CD8-positive, alpha-beta memory T cell (primary cell): ENCODE data around the gene LRBA. TPM values are rescaled to one million over a fixed set of nuclear protein-coding genes. Genes with fewer than 3 reads are reported as not detected.

Source experiments
- CTCF ChIA-PET: fragments of 350-600 bp; sonication (Branson Sonifier 250); formaldehyde crosslinking; loops from one replicate; lab custom pipeline; 2021; ENCODE audit warnings: antibody characterized with exemption; lab: Charles Lee
- POLR2A ChIA-PET: fragments of 350-600 bp; sonication (Branson Sonifier 250); formaldehyde crosslinking; loops from one replicate; lab custom pipeline; 2021; ENCODE audit warnings: antibody characterized with exemption; lab: Charles Lee
- DNase-seq, 5 donors: peaks; one replicate each; pipeline versions ENCODE4 v3.0.0 to v3.0.0-alpha.2; 2020 to 2022; ENCODE audit warnings: mixed read lengths in 1 of 5
- H3K27ac ChIP-seq: one replicate; pipeline ENCODE4 v1.7.0; 2013; ENCODE audit warnings: low read depth, mild to moderate bottlenecking, low read length, moderate library complexity
- H3K27me3 ChIP-seq: 2 replicates; pipeline ENCODE4 v1.7.0; 2013; ENCODE audit warnings: low read length, mild to moderate bottlenecking; ENCODE audit not compliant: insufficient read depth, poor library complexity, severe bottlenecking
- H3K36me3 ChIP-seq: 2 replicates; pipeline ENCODE4 v1.7.0; 2013; ENCODE audit warnings: mild to moderate bottlenecking, low read length, moderate library complexity; ENCODE audit not compliant: insufficient read depth
- H3K4me1 ChIP-seq: 2 replicates; pipeline ENCODE4 v1.7.0; 2013; ENCODE audit warnings: mild to moderate bottlenecking, low read length, moderate library complexity; ENCODE audit not compliant: insufficient read depth
- H3K4me3 ChIP-seq: 2 replicates; pipeline ENCODE4 v1.7.0; 2013; ENCODE audit warnings: mild to moderate bottlenecking, low read length
- H3K9me3 ChIP-seq: 2 replicates; pipeline ENCODE4 v1.7.0; 2013; ENCODE audit warnings: mild to moderate bottlenecking, low read length
- H3K27ac Mint-ChIP-seq, 8 donors: one replicate each; pipeline ENCODE4 v1.8.0; 2020 to 2021; ENCODE audit warnings: mixed read lengths in 8 of 8, mild to moderate bottlenecking in 6 of 8, inconsistent platforms in 3 of 8, moderate library complexity in 3 of 8
- H3K27me3 Mint-ChIP-seq, 2 donors: one replicate each; pipeline ENCODE4 v1.8.0; 2020 to 2021; ENCODE audit warnings: mixed read lengths in 2 of 2, mild to moderate bottlenecking in 1 of 2, moderate library complexity in 1 of 2
- H3K36me3 Mint-ChIP-seq, 3 donors: one replicate each; pipeline ENCODE4 v1.8.0; 2020 to 2021; ENCODE audit warnings: mixed read lengths in 3 of 3, inconsistent platforms in 1 of 3, mild to moderate bottlenecking in 1 of 3
- H3K4me1 Mint-ChIP-seq, 3 donors: one replicate each; pipeline ENCODE4 v1.8.0; 2020 to 2021; ENCODE audit warnings: mixed read lengths in 3 of 3, inconsistent platforms in 1 of 3, mild to moderate bottlenecking in 1 of 3
- H3K4me3 Mint-ChIP-seq, 7 donors: one replicate each; pipeline ENCODE4 v1.8.0; 2020 to 2021; ENCODE audit warnings: mixed read lengths in 7 of 7, mild to moderate bottlenecking in 6 of 7, moderate library complexity in 4 of 7, inconsistent platforms in 2 of 7
- H3K9me3 Mint-ChIP-seq, 5 donors: one replicate each; pipeline ENCODE4 v1.8.0; 2020 to 2022; ENCODE audit warnings: mixed read lengths in 5 of 5, mild to moderate bottlenecking in 3 of 5, moderate library complexity in 2 of 5, inconsistent platforms in 1 of 5
- polyA plus RNA-seq: library from polyadenylated mRNA; unstranded; fragments of 300-500 nt; fragmentation: Illumina TruSeq; gene quantifications from one replicate; pipeline ENCODE4 v1.2.3, GENCODE V29; 2021
- total RNA-seq, 2 experiments: library from RNA; stranded (reverse); gene quantifications; one replicate each; pipeline ENCODE4 v1.2.3, GENCODE V29; 2021

LRBA gene
- total and polyA plus RNA-seq, 3 experiments from 2014 or later: 25.9 to 61.9 (median 56.4) TPM

DNA sequence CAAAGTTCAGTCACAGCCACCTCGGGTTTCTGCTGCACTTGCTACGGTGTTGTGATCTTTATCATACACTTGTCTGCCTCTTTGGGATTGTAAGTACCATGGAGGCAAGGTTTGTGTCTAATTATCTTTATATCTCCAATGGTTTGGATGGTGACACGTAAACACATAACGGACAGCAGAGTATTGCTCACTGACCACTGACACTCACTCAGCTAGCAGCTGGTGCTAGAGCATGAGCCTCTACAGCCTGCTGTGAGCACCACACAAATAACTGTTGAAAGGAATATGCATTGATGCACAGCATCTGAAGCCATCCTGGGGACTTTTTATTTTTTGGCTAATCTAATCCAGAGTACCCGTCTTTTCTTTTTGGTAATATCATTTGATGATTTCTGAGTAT, 780.8 kb downstream of the LRBA start:
- Histone ChIP-seq H3K36me3 (no peaks in the 10 kb centered on the region), H3K27ac (no peak overlapping the region), H3K9me3 (no peaks in the 10 kb centered on the region), H3K4me3 (no peak overlapping the region), H3K4me1 (no peaks in the 10 kb centered on the region), H3K27me3 (no peaks in the 10 kb centered on the region)
- CTCF ChIA-PET: no interaction called here
- no peak overlapping the region for H3K27ac Mint-ChIP-seq
- POLR2A ChIA-PET: no interaction called here
- no peaks in the 10 kb centered on the region for H3K36me3 Mint-ChIP-seq
- no peaks in the 10 kb centered on the region for H3K4me1 Mint-ChIP-seq
- H3K4me3 Mint-ChIP-seq: no peak overlapping the region
- H3K27me3 Mint-ChIP-seq: peaks cover 2 to 31% of the 10 kb centered on the region in 2 donors
- no peak for DNase-seq
- H3K9me3 Mint-ChIP-seq: no peaks in the 10 kb centered on the region

DNA sequence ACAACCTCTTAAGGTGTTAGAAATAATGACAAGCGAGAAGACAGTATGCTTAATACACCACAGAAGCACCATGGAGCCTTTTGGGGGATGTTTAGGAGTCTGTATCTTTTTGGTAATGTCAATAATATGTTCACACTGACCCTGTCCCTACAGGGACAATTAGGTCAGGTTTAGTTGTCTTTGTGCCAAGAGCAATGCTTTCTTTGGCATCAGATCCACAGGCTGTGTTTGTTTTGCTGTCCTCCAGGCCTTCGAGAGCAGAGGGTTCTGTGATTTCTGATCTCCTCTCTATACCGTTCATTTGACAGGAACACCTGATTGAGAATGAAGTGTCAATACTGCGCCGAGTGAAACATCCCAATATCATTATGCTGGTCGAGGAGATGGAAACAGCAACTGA, 783.1 kb downstream of the LRBA start:
- ChIA-PET POLR2A (no interaction called here), CTCF (no interaction called here)
- Histone ChIP-seq H3K4me3 (no peak overlapping the region), H3K27me3 (no peaks in the 10 kb centered on the region), H3K9me3 (no peaks in the 10 kb centered on the region), H3K36me3 (no peaks in the 10 kb centered on the region), H3K4me1 (no peaks in the 10 kb centered on the region), H3K27ac (no peak overlapping the region)
- Mint-ChIP-seq H3K4me3 (no peak overlapping the region), H3K27me3 (peaks cover 6 to 27% of the 10 kb centered on the region in 2 donors), H3K36me3 (no peaks in the 10 kb centered on the region), H3K4me1 (no peaks in the 10 kb centered on the region), H3K27ac (no peak overlapping the region), H3K9me3 (no peaks in the 10 kb centered on the region)
- no peak for DNase-seq

DNA sequence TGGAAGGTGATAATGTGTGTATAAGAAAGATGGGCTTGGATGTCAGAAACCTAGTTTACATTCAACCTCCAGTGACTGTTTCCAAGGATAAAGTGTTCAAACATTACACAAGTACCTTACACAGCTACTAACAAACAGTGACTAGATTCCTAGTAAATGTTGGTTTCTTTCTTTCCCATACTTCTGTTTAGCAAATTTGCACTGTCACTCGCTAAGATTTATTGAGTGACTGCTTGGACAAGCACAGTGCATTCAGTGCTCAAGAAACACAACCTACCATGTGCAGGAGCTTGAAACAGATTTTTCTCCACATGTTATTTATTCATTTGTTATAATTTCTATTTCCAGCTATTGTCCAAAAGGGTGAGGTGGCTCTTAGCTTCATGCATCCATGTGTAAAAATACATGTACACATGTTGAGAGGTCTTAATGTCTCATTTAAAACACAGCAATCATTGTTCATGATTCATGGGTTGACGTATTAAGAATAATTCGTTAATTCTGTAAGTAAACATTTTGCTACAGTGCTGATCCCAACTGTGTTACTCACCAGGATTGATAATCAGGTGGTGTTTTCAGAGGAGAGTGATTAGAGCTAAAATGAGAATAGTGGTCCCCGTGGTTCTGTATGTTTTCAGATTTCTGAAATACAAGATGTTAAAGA, 783.8 kb downstream of the LRBA start:
- no peaks in the 10 kb centered on the region for H3K9me3 ChIP-seq
- ChIA-PET POLR2A (no interaction called here), CTCF (interaction anchor here (2.0 kb wide), 1 partner anchor 11 kb away, joined by 6 read pairs; no protein-coding TSS in a partner anchor)
- DNase-seq: no peak
- H3K36me3 Mint-ChIP-seq: no peaks in the 10 kb centered on the region
- no peaks in the 10 kb centered on the region for H3K4me1 ChIP-seq
- H3K36me3 ChIP-seq: no peaks in the 10 kb centered on the region
- no peak overlapping the region for H3K4me3 ChIP-seq
- no peak overlapping the region for H3K27ac Mint-ChIP-seq
- no peak overlapping the region for H3K4me3 Mint-ChIP-seq
- H3K4me1 Mint-ChIP-seq: no peaks in the 10 kb centered on the region
- no peaks in the 10 kb centered on the region for H3K9me3 Mint-ChIP-seq
- H3K27me3 Mint-ChIP-seq: peaks cover 6 to 24% of the 10 kb centered on the region in 2 donors
- no peaks in the 10 kb centered on the region for H3K27me3 ChIP-seq
- H3K27ac ChIP-seq: no peak overlapping the region

DNA sequence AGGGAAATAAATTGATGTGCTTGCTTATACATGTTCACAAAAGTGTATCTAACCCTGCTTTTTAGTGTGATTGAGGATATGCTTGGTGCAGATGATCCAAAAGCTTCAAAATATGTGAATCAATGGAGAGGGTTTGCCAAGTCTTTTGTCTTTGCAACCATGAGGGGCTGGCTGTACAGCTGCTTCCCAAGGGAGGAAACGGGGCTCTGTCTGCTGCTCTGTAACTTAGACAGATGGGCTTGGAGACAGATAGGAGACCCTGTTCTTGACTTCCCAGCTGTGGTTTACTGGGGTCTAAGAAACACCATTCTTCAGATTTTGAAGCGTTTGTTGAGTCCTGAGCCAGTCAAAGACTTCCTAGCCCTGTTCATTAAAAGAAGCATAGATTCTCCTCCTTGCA, 784.5 kb downstream of the LRBA start:
- Mint-ChIP-seq H3K4me3 (no peak overlapping the region), H3K4me1 (no peaks in the 10 kb centered on the region), H3K36me3 (no peaks in the 10 kb centered on the region), H3K9me3 (no peaks in the 10 kb centered on the region), H3K27me3 (peaks cover 6 to 26% of the 10 kb centered on the region in 2 donors), H3K27ac (peak overlapping the region in 1 of 8 donors; percentile 35)
- H3K27ac ChIP-seq: no peak overlapping the region
- H3K27me3 ChIP-seq: no peaks in the 10 kb centered on the region
- CTCF ChIA-PET: interaction anchor here (2.0 kb wide), 1 partner anchor 12 kb away, joined by 6 read pairs; no protein-coding TSS in a partner anchor
- DNase-seq: no peak
- no peak overlapping the region for H3K4me3 ChIP-seq
- POLR2A ChIA-PET: no interaction called here
- no peaks in the 10 kb centered on the region for H3K4me1 ChIP-seq
- no peaks in the 10 kb centered on the region for H3K36me3 ChIP-seq
- no peaks in the 10 kb centered on the region for H3K9me3 ChIP-seq

DNA sequence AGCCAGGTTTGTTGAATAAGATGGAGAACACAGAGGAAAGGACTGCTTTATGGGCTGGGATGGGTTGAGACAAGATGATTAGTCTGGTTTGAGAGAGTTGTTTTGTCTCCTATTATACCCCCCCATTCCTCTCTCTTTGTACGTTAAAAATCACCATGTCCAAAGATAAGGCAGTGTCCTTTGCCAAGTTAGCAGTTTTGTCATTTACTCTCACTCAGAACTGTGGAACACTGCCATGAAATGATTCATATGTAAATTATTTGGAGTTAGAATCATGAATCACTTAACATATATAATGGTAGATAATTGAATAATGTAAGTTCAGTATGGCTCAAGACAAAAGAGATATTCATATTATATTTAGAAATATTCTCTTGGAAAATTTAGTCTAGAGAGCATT, 785.6 kb downstream of the LRBA start:
- Mint-ChIP-seq H3K4me3 (no peak overlapping the region), H3K27ac (no peak overlapping the region), H3K4me1 (no peaks in the 10 kb centered on the region), H3K27me3 (peaks cover 6 to 26% of the 10 kb centered on the region in 2 donors), H3K36me3 (no peaks in the 10 kb centered on the region), H3K9me3 (no peaks in the 10 kb centered on the region)
- H3K4me3 ChIP-seq: no peak overlapping the region
- H3K9me3 ChIP-seq: no peaks in the 10 kb centered on the region
- H3K36me3 ChIP-seq: no peaks in the 10 kb centered on the region
- POLR2A ChIA-PET: no interaction called here
- CTCF ChIA-PET: interaction anchor here (2.0 kb wide), 1 partner anchor 13 kb away, joined by 6 read pairs; no protein-coding TSS in a partner anchor
- H3K27ac ChIP-seq: no peak overlapping the region
- H3K27me3 ChIP-seq: no peaks in the 10 kb centered on the region
- no peaks in the 10 kb centered on the region for H3K4me1 ChIP-seq
- no peak for DNase-seq

DNA sequence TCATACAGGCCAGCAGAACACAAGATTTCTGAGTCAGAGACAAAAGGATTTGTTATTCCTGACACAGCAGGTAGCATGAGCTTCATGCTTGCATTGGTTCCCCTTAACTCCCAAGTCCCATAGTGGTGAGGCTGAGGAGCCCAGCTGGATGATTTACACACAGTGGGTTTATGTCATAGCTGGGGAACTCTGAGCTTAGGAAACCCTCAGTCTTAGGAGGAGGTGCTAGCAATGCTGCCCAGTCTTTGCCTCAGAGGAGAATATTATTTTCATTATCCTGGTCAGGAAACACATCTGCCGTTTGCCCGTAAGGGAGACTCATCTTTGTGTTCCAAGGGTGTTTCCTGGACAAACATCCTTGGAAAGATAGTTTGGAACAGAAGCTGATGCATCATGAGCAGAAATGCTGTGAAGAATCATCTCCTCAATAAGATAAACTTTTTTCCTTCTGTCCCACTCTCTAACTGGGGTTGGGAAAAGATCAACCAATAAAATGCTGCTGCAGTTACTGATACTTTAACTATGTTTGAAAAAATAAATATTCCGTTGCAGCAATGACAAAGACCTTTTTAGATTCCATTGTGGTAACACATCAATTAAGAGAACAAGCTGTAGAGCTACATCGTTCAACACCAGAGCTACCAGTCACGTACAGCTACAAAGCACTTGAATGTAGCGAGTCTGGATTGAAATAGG, 790.0 kb downstream of the LRBA start:
- no peak overlapping the region for H3K27ac ChIP-seq
- Mint-ChIP-seq H3K9me3 (no peaks in the 10 kb centered on the region), H3K4me1 (no peaks in the 10 kb centered on the region), H3K27me3 (peaks cover 6 to 24% of the 10 kb centered on the region in 2 donors), H3K27ac (no peak overlapping the region), H3K4me3 (no peak overlapping the region), H3K36me3 (no peaks in the 10 kb centered on the region)
- POLR2A ChIA-PET: no interaction called here
- no peaks in the 10 kb centered on the region for H3K27me3 ChIP-seq
- H3K4me3 ChIP-seq: no peak overlapping the region
- no peaks in the 10 kb centered on the region for H3K36me3 ChIP-seq
- DNase-seq: no peak
- no peaks in the 10 kb centered on the region for H3K9me3 ChIP-seq
- CTCF ChIA-PET: no interaction called here
- H3K4me1 ChIP-seq: no peaks in the 10 kb centered on the region

DNA sequence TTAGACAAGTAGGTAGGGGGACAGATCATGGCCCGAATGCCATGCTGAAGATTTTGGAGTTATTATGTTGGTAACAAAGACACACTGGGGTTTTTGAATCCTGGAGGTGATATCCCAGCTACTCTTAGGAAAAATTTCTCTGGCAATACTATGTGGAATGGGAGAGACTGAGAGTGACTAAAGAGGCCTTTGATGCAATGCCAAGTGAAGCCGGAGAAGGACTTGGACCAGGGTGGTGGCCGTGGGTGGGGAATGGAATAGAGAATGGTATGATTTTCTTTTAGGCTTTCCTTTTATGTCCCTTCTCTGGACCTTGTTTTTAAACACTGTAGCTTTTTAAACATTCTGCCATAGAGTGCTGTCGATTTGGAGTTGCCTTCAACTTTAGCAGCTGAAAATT, 795.2 kb downstream of the LRBA start:
- Mint-ChIP-seq H3K36me3 (no peaks in the 10 kb centered on the region), H3K9me3 (no peaks in the 10 kb centered on the region), H3K27ac (no peak overlapping the region), H3K4me1 (no peaks in the 10 kb centered on the region), H3K27me3 (peaks cover 2 to 3% of the 10 kb centered on the region in 2 donors), H3K4me3 (no peak overlapping the region)
- no peak for DNase-seq
- Histone ChIP-seq H3K9me3 (no peaks in the 10 kb centered on the region), H3K27me3 (no peaks in the 10 kb centered on the region), H3K4me3 (no peak overlapping the region), H3K4me1 (no peaks in the 10 kb centered on the region), H3K27ac (no peak overlapping the region), H3K36me3 (no peaks in the 10 kb centered on the region)
- POLR2A ChIA-PET: no interaction called here
- CTCF ChIA-PET: no interaction called here

DNA sequence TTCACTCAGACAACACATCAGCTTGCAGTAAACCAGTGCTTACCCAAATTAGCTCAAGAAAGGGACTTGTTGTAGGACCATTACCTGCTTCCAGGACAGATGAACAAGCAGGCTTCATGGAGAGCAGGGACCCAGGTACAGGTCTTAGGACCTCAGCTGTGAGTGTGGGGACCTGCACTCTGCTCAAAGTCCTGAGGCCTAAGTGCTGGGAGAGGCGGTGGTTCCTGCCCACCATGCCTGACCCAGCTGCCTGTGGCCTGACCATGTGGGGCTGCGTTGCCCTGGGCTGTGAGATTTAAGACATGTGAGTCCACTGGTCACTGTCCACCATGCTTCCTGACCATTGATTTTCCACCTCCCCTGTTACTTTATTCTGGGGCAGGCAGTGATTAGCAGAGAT, 796.6 kb downstream of the LRBA start:
- H3K4me3 Mint-ChIP-seq: no peak overlapping the region
- no peak for DNase-seq
- Histone ChIP-seq H3K4me1 (no peaks in the 10 kb centered on the region), H3K9me3 (no peaks in the 10 kb centered on the region), H3K36me3 (no peaks in the 10 kb centered on the region), H3K4me3 (no peak overlapping the region), H3K27ac (no peak overlapping the region), H3K27me3 (no peaks in the 10 kb centered on the region)
- no peaks in the 10 kb centered on the region for H3K36me3 Mint-ChIP-seq
- CTCF ChIA-PET: no interaction called here
- POLR2A ChIA-PET: no interaction called here
- no peak overlapping the region for H3K27ac Mint-ChIP-seq
- H3K27me3 Mint-ChIP-seq: peaks cover 2 to 3% of the 10 kb centered on the region in 2 donors
- H3K4me1 Mint-ChIP-seq: no peaks in the 10 kb centered on the region
- no peaks in the 10 kb centered on the region for H3K9me3 Mint-ChIP-seq
